NCI-H345 treated with DMSO at 0.1 percent for 48 hours (cell line): ENCODE measurements around the gene PDXK.

ENCODE experiments used
- DNase-seq: peaks from one replicate; lab custom pipeline; 2025; ENCODE audit not compliant: unreplicated experiment; lab: John Stamatoyannopoulos, UW

The PDXK gene

DNA sequence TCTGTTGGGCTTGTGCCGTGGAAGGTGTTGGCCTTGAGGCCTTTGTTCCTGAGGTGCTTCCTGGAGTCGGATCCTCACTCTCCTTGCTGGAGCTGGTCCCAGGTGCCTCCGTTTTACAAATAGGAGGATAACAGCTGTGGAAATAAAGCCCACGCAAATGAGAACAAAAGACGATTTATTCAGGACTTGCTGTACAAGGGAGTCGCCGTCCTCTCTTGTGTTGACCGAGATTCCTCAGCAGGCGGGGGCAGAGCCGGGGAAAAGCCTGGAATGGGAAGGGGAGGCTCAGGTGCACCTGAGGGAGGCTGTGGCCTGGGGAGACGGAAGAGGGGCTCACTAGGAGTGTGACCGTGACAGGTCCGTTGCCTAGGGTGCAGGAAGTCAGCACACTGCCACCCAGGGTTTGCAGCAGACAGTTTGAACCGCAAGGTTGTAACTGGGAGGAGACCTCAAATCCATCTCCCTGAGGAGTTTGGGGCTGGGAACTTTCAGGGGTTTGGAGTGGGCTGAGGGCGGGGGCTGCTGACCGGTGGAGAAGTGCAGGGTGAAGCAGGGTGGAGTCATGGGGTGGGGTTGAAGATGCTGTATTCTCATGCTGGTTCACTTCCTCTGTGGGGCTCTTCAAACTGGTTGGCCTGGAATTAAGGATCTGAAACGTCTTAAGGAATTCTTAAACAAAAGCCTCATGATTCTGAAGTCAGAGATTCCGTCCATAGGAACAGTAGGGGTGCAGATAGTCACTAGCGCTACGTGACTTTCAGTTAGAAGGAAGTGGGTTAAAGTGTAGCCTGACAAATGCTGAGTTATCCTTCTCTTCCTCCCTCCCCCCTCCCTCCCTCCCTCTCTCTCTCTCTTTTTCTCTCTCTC, 59.8 kb downstream of the PDXK start:
- no peak for DNase-seq

DNA sequence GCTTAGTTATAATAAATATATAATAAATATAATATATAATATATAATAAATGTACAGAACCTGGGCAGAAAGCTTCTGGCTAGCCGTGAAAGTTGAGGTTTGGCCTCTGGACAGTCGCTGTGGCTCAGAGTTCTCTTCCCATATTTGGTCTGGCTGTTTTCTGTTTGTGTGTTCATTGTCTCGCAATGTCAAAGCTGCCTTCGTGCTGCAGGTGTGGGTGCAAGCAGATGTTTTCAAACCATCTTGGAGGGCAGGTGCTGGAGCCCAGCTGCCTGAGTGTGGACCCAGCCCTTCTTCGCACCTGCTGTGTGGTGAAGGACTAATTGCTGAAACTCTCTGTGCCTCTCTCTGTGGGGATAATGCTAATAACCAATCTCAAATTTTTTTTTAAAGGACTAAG, 60.7 kb downstream of the PDXK start:
- no peak for DNase-seq

DNA sequence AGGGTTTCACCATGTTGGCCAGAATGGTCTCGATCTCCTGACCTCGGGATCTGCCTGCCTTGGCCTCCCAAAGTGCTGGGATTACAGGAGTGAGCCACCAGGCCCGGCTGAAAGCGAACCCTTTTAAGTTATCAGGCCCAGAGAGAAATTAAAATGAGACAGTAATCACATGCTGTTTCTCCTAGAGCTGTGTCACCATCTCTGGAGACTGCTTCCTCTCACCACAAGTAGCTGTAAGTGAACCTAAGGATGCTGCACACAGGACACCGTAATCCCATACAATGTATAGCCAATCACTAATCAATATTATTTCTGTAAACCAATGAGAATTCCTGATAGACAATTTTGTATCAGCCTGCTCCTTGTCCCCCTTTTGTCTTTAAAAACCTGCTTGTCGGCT, 62.9 kb downstream of the PDXK start:
- DNase-seq, result no peak

DNA sequence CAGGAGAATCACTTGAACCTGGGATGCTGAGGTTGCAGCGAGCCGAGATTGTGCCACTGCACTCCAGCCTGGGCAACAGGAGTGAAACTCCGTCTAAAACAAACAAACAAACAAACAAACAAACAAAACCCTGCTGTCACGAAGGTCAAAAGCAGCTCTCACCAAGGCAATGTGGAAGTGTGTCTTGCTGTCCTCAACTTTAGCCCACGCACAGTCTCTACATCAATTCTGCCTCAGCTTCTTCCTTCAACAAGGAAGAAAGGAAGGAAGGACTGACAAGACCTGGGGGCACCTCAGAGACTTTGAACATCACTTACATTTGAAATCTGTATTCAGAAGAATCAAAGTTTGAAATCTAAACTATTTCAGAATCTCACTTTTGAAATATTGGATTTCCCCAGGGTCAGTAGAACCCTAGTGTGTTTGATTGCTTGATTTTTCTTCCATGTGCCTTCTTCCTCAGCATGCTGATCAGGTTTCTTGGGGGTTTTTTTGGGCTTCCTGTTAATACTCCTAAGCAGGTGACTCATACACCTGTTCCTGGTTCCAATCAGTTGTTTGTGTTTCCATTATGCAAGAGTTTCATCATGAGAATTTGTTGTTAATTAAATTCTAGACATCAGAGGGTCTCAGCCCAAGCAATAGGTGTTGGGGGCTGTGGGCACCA, 63.6 kb downstream of the PDXK start:
- no peak for DNase-seq

DNA sequence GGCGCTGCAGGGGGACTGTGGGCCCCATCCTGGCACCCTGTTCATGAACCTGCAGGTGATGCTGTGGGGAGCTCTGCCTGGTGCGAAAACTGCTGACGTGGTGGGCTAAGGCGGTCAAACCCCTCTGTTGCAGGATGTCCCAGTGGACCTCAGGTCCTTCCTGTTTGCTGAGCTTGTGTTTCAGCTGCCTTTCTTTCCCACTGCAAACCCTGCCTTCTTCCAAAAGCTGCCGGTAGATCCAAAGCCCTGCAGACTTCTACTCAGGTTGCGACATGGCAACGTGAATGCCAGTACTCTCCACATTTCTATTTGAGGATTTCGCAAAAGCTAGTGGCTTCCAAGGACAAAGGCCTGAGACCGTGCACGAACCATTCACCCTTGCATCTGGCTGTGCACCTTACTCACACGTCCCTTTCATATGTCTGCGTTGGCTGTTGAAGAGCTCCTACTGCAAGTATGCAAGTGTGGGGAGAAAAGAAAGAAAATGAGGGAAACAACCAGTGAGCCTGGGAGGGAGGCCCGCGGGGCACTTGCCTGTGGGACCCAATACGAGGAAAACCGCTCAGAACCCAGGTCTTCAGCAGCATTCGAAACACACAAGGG, 64.3 kb downstream of the PDXK start:
- no peak for DNase-seq

DNA sequence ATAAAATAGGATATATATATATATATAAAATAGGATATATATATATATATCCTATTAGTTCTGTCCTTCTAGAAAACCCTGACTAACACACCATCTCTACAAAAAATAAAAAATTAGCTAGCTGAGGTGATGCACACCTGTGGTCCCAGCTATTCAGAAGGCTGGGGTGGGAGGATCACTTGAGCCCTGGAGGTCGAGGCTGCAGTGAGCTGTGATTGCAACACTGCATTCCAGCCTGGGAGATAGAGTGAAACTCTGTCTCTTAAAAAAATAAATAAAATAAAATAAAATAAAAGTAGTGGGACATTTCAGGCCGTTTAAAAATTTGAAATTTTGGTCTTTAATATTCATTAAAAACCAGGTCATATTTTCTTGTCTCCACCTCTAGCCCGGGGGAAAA, 66.2 kb downstream of the PDXK start:
- DNase-seq, result no peak

DNA sequence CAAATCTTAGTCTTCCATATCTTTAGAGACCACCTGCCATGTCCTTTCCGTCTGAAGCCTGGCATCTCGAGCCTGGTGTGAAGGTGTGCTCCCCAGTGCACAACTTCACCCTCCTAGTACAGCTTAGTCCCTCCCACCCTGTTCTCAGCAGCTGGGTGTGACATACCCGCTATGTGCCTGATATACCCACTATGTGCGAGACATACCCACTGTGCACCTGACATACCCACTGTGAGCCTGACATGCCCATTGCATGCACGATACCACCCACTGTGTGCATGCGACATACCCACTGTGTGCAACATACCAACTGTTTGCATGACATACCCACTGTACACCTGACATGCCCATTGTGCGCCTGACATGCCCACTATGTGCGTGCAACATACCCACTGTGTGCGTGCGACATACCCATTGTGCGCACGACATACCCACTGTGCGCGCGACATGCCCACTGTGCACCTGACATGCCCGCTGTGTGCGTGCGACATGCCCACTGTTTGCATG, 67.4 kb downstream of the PDXK start:
- no peak for DNase-seq

DNA sequence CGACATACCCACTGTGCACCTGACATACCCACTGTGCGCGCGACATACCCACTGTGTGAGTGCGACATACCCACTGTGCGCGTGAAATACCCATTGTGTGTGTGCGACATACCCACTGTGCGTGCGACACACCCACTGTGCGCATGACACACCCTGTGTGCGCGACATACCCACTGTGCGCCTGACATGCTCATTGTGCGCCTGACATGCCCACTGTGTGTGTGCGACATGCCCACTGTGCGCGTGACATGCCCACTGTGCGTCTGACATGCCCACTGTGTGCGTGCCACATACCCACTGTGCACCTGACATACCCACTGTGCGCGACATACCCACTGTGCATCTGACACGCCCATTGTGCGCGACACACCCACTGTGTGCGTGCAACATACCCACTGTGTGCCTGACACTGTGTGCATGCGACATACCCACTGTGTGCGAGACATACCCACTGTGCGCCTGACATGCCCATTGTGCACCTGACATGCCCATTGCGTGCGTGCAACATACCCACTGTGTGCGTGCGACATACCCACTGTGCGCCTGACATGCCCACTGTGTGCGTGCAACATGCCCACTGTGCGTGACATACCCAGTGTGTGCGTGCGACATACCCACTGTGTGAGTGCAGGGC, 68.0 kb downstream of the PDXK start:
- no peak for DNase-seq

DNA sequence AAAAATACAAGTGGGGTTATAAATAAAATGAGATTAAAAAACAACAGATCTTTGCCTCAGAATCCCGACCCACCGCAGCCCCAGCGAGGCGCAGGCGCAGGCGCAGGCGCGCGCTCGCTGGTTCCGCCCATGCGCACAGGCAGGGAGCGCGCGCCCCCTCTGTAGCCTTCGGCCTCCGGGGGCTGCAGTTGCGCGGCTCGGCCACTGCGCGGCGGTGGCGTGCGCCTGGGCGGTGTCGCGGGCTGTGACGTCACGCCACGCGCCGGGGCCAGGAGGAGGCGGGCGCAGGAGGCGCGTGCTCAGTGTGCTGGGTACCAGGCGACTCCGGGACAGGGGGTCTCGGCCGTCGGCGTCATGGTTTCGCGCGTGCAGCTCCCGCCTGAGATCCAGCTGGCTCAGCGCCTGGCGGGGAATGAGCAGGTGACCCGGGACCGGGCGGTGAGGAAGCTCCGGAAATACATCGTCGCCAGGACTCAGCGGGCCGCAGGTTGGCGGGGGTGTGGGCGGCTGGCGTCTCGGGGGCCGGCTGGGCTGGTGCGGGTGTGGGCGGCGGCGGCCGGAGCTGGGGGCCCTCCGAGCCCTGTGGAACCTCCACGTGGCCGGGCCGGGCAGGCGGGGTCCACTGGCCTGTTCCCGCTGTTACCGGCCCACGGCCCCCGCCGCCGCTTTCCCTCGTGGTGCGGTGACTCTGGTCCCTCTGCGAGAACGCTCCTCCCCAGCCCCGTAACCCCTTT, 70.5 kb downstream of the PDXK start, which contains the start of gene RRP1:
Gene RRP1 (plus strand): TSS at position 302 of the 734 bp plus-strand sequence. CDS start 53 bp downstream, at position 355.
- peak; percentile 88 for DNase-seq

DNA sequence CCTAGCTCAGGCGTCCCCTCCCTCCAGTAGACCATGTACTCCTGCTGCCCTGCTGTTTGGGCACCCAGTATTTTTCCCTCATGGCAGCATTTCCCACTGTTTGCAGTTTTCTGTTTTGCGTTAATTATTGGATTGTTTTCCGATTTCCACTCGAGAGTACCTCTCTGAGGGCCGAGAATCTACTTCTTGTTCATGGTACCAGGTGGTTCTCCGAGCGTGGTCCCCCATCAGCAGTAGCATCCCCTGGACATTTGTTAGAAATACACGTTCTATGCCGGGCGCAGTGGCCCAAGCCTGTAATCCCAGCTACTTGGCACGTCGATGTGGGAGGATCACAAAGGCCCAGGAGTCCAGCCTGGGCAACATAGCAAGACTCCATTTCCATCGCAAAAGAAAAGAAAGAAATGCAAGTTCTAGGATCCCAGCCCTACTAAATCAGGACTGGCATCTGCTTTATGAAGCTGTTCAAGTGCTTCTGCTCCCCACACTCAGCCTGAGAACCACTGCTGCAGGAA, 71.1 kb downstream of the PDXK start:
- DNase-seq, result no peak

DNA sequence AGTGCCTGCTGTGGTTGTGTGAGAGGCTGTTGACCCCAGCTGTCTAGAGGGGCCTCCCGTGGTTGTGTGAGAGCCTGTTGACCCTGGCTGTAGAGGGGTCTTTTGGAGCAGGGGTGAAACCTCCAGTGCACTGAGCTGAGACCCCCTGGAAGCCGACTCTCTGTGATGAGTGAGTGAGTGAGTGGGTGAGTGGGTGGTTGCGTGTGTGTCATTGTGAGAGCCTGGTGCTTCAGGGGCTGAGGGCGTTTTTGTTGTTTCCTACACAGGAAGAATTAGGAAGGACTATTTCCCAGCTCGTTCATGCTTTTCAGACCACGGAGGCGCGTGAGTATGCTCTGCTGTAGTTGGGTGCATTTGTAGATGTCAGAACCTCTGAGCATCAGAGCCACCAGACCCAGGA, 73.5 kb downstream of the PDXK start:
- no peak for DNase-seq

DNA sequence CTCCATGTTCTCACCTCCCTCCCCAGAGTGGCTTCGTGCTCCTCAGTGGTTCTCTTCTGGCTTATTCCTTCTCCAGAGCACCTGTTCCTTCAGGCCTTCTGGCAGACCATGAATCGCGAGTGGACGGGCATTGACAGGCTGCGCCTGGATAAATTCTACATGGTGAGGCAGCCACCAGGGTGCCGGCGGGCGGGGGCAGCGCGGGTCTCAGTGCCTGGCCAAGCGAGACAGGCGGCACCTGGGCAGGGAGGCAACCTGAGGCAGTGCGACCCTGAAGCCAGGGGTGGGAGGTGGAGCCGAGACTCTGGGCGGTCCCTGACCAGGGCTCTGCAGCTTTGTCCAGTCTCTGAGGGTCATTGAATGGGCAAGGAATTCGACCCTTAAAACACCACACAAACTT, 74.3 kb downstream of the PDXK start:
- no peak for DNase-seq

DNA sequence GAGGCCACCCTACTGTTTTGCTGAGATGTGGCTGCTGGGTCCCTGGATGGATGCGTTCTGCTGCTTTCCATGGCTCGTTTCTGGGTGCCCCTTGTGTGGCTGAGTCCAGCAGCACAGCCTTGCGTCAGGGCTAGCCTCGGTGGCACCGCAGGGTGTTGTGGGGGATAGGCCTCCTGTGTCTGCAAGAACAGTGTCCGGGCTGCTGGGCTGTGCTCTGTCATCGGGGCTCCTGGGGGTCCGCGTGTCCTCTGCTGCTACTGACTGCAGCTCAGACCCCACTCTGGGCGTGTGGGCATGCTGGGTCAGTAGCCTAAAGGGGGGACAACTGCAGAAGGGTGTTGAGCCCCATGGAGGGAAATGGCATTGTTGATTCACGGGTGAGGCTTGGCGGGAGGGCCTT, 75.4 kb downstream of the PDXK start:
- no peak for DNase-seq

DNA sequence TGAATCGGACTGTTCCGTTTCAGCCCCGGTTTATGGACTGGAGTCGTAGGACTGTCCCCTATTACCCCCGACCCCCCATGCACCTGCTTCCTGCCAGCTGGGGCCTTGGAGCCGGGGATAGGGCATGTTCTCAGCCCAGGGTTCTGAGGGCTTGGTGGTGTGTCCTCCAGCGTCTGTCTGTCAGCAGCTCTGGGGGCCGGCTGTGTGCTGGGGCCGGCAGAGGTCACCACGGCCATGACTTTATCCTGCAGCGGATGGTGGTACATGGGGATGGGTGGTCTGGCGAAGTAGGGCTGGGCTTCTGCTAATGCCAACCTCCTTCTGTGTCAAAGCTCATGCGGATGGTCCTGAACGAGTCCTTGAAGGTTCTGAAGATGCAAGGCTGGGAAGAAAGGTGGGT, 75.9 kb downstream of the PDXK start:
- no peak for DNase-seq

DNA sequence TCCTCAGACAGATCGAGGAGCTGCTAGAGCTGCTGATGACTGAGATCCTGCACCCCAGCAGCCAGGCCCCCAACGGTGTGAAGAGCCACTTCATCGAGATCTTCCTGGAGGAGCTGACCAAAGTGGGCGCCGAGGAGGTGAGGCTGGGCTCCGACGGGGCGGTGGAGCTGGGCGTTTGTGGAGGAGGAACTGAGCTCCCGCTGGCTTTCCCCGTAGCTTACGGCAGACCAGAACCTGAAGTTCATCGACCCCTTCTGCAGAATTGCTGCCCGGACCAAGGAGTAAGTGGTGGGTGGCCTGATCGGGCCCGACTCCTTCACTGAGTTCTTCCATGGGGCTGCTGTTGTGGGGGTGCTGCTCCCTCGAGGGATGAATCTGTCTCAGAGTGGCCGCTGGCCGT, 78.5 kb downstream of the PDXK start:
- DNase-seq, result no peak

DNA sequence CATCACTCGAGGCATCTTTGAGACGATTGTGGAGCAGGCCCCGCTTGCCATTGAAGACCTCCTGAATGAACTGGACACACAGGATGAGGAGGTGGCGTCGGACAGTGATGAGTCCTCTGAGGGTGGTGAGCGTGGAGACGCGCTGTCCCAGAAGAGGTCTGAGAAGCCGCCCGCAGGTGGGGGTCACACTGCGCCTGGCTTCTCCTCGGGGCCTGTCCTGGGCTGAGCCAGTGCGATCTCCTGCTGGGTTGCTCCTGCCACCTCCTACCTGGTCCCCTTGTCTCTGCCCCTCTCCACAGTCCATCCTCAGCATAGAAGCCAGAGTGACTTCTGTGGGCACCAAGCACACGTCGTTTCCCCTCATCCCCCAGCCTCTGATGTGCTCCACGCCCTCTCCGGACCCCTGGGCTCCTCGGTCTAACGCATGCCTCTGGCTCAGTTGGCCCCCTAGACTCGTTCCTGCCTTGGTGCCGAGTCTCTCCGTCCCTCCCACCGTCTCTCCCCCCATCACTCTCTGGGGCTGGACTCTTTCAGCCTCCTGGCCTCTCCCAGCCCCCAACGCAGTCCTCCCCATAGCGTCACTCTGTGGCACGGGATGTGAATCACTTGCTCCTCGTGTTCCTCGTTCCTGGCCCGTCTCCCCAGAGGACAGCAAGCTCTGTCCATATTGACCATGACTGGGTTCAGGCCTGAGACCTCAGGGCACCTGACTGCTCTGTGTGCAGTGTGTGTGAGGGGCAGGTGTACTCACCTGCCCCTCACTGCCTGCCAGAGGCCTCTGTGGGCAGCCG, 79.2 kb downstream of the PDXK start:
- no peak for DNase-seq

DNA sequence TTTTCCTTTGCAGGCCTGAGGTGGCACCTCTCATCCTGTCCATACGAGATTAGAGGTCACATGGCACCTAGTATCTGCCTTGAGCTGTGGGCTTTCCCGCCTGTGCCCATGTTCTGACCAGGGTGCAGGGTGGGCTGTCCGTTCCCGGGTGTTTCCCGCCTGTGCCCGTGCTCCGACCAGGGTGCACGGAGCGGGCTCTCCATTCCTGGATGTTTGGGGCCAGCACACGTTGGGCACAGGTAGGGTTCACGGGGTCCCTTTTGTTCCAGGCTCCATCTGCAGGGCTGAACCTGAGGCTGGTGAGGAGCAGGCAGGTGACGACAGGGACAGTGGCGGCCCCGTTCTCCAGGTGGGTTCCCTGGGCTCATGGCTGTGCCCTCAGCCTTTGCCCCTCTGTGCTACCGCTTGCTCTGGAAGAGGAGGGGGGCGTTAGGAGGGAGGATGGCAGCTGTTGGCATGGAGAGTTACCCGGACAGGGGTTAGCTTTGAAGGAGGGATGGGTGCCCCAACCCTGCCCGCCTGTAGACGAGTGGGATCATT, 80.4 kb downstream of the PDXK start:
- DNase-seq, result no peak

DNA sequence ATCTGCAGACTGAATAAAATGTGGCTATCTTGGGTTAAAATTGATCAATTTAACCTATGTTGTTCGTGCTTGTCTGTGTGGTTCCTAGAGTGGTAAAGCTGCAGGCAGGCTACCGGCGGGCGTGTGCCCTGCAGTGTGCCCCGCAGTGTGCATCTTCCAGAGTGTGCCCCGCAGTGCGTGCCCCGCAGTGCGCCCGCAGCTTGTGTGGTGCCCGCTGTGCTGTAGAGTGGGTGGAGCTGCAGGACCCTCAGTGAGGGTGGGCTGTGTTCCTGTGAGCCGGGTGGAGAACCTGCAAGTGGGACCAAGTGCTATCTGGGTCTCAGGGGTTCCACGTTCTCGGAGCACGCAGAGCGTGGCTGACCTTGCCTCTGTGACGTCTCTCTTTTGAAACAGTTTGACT, 81.2 kb downstream of the PDXK start:
- no peak for DNase-seq

DNA sequence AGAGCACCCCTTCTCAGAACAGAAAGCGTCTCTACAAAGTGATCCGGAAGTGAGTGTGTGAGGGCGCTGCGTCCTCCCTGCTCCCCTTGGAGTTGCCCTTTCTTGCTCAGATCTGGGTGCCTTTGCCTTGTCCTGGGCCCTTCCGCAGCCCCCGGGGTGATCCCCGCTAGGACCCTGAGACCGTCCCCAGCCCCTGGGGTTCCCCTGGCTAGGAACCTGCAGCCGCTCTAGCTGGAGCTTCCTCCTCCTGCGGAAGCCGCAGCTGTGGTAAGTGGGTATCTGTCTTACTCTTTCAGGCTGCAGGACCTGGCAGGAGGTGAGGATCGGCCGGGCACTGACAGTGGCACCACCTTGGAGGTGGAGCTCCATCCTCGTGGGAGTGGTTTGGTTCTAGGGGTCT, 81.6 kb downstream of the PDXK start:
- DNase-seq, result no peak
